Amygdala (tissue), 56 donors: Measurements from ENCODE around the gene APOC3.

Experiments
- DNase-seq, 56 donors: peaks; one replicate each; lab custom pipeline; 2025; lab: John Stamatoyannopoulos, UW

The APOC3 gene

DNA sequence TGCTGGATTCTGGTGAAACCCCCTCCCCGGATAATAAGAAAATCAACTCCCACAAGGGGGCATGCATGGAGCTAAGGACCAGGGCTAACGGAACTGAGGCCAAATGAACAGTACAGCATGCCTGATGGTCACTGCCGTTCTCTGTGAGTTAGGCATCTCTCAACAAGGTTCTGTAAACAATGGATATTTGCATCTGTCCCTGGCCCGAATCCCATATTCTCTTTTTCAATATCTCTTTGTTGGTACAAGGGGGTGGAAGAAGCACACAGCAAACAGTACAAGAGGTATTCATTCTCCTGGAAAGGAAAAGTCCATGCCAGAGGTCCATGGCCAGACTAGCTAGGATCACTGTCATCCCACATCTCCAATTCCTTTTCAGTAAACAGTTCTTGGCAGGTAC, 39.9 kb downstream of the APOC3 start:
- DNase-seq: peak in 13 of 56 donors; percentile 10 to 46 (median 30)

DNA sequence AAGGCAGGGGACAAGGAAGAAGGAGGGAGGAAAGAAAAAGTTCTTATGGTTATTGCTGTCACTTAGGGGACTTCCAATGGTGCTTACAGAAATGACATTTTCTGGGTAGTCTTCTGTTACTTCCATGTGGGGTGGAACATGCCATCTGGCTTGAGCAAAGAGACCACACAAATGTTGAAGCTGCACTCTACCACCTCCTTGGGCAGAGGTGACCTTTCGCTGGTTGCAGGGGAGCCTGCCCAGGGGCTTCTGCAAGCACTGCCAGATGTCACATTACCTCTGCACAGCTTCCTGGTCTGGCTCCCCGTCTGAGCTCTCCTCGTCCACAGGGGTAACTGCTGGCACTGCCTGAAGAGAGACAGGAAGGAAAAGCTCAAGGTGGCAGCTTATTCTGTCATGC, 40.3 kb downstream of the APOC3 start:
- DNase-seq: no peak

DNA sequence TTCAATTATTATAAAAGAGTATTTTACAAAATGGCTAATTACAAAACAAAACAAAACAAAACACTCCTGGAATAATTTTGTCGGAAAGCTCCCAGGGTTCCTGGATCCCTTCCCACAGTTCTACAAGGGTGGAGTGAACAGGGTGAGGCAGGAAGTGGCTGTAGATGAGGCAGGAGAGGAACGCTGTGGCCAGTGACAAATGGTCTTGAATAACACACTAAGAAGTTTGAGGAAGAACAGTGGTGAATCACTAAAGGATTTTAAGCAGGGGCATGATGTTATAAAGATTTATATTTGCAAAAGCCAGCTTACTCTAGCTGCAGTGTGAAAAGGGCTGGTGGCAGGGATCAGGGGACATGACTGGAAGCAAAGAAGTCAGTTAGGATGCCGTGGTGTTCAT, 41.5 kb downstream of the APOC3 start:
- no peak for DNase-seq

DNA sequence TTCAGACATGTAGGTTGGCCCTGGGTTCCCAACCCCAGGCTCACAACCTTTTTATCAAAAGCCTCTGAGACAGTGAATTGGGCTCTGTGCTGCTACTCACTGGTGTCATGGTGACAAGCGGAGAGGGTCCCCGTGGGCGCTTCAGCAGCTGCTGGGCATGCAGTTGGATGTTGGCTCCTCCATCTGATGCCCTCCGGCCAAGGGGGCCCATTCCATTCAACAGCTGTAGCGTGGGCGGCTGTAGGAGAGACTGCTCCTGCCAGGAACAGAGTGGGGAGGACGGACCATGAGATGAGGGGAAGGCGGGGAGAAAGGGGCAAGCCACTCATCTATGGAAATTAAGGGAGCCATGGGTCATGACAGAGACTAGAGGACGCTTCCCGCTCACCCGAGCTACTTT, 43.7 kb downstream of the APOC3 start:
- no peak for DNase-seq

DNA sequence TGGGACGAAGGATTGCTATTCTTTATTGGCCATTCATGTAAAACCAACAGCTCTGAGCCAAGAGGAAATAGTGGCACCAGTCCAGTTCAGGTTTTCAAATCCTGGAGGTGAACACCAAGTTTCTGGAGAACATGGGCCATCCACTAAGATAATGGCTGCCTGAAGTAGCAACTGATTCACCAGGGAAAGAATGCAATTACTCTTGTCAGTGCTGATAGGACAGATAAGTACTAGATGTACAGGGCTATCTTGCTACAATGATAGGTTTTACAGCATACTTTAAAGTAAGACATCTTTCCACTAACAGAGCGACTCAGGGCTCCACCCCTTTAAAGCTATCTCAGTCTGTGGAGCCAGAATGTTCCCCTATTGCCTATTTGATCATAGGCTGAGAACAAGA, 44.5 kb downstream of the APOC3 start:
- no peak for DNase-seq

DNA sequence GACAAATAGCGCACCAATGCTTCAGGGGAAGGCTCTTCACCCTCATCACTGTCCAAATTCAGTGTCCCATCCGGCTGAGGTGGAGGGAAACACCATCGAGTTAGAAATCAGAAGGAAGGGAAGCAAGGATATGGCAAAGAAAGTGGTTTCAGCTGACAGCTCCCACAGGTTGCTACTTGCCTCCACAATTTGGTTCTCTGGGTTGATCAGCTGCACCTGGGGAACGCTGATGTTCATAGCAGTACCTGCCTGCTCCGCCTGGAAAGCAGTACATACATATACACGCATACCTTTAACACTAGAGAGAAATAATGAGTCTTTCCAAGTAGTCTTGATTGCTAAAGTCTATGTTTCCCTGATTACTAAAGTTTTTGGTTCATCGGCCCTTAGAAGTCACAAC, 45.5 kb downstream of the APOC3 start:
- DNase-seq: no peak

DNA sequence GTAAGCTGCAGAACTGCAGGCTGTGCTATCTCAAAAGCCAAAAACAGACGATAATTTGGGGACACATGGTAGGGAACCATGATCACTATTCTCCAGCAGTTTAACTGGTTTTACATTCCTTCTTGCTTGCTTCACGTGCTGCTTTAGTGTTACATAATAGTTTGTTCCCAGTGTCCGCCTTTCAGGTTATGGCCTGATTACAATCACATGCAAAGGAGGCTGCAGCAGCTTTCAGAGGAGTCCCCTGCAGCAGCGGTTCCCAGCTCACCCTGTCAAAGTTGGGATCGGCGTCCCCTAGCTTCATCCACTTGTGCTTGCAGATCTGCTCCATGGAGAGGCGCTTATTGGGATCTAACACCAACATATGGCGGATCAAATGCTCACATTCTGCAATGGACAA, 46.9 kb downstream of the APOC3 start:
- DNase-seq: no peak

DNA sequence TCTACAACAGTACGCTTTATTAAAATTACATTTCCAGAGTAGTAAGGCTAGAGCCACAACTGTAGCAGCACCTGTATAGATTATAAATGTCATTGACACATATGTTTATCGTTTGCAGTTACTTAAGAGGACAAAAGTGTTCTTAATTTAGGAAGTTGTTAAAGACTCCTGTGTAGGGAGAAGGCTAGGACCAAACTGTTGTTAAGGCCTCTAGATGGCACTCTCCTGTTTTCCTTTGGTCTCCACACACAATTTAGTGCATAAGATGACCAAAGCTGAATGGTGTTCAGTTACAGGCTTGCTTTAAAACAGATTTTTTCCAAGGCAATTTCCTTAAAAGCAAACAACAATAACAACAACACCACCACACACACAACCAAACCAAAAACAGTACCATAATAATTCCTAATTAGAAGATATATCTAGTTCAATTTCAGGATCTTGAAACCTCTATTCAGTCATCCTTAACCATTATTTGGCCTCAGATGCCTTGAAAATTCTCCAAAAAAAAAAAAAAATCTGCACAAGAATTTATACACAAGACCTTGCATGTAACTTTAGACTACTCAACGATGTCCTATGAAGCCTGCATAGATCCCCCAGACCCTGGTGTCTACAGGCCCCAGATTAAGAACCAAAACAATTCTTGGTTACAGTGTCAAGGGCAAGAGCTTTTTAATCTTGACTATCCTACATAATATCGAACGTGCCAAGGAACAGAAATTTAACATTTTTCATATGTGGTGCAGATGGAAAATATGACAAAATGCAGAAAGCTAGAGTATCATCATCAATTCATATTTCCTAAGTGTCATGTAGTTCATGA, 50.3 kb downstream of the APOC3 start:
- peak in 5 of 56 donors; percentile 18 to 66 (median 31) for DNase-seq

DNA sequence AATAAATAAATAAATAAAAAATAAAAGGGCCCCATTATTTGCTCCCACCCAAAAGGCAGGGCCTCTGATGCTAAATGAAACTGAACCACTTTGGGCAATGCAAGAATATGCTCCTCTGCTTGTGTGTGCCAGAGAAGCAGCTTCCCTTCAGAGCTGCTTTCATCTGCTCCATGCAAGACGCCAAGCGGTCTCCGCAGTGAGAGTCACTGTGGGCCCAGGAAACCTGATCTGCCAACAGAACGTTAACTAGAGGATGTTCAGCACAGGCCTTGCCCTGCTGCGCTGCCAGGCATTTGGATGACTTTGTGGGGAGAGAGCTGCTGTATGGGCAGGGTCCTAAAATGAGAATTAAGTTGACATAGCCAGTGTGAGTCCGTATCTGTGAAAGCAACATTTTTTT, 51.4 kb downstream of the APOC3 start:
- peak in 16 of 56 donors; percentile 8 to 64 (median 25) for DNase-seq

DNA sequence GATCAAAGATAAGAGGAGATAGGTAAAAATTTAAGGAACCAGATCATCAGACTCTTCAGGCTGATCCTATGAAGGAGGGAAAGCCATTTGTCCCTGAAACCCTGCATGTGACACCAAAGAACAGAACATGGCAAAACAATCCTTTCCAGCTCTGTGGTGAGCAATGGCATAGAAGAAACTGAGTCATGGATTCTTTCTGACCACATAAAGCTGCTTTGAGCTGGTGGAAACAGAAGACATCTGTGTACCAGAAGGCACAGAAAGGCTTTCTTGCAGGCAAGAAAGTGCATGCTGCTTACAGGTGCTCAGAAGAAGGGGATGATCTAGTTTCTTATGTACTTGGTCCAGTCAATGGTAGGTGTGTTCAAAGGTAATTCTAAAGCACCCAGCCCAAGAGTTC, 52.7 kb downstream of the APOC3 start:
- no peak for DNase-seq
